EH (cell line): ENCODE measurements around the gene VAMP5.
"Not testable (repeated sequence)": the region's sequence is repeated elsewhere in the genome, so short reads cannot be mapped to it uniquely, and the experiment has no call there.

ENCODE experiments used
- DNase-seq: peaks from one replicate; pipeline ENCODE4 v3.0.0-alpha.2; 2015; ENCODE audit warnings: low read depth

VAMP5 gene

DNA sequence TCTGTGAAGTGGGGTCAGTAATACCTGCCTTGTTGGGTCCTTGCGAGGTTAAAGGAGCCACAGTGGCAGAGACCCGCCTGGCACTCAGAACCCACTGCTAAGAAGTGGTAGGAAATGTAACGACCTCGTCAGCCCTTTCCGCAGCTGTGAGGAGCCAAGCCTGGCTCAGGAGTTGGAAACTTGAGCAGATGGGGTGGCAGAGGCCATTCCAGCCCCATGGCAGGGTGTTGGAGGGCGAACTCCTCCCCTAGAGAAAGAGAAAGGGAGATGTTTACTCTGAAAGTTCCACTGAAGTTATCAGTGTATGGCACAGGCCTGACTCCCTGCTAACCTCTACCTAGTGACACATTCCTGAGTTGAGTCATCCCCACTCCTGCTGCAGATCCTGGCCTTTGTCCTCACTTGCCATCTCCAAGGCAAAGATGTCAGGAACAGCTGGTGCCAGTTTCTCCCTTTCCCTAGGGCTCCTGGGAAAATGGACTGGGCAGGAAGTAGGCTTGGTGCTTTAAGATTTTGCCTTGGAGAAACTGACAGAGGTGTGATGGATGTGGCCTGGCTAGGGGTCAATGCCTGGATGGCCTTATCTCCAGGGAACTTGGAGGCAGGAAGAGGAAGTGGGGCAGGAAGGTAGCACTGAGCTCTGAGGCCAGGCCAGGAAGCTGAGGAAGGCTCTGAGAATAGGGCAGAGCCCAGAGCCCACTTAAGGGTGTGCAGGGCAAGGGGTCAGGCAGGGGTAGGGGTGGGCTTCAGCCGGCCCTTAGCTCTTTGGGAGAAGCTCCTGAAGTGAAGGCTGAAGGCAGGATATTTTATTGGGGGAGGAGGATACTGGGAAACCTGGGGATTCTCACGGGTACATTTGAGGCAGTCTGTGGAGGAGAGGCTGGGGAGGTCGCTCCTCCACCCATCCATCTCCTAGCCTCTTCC lies 888 bp downstream of the VAMP5 start:
- peak; percentile 84 for DNase-seq

DNA sequence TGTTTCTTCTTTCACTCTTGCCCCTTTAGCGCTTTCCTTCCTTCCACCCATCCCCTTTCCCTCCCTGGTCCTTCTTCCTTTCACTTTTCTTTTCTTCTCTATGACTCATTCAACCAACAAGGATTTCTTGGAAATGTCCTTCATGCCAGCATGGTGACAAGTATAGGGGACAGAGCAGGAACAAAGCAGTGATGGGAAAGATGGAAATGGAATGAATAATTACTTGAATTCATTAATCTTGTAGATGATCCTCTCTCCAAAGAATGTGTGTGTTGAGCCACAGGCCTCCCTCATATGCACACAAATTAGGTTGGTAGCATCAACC lies 1.5 kb downstream of the VAMP5 start:
- peak; percentile 88 for DNase-seq

GRCh38 chr2:85588236-85588635 lies 4.0 kb downstream of the VAMP5 start:
- DNase-seq: no peak

DNA sequence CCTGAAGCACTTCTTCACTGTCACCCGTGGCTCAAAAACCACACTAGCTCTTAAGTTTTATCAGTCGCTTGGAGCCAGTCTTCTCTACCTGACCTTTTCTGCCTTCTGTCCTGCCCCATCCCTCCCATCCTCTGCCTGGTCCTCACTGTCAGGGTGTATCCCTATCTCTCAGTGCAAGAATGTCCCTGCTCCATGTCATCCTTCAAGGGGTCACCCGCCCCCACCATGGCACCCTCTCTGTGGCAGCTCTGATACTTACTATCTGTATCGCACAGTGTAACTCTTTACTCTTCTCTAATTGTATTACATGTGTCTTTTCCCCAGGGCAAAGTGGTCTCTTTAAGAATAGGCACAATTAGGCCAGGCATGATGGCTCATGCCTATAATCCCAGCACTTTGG lies 4.4 kb downstream of the VAMP5 start:
- DNase-seq: no peak

GRCh38 chr2:85589181-85589580 lies 5.0 kb downstream of the VAMP5 start:
- DNase-seq: no peak

- DNase-seq: peak; percentile 95
Observed at GRCh38 chr2:85589982-85590791, 6.0 kb downstream of the VAMP5 start.

DNA sequence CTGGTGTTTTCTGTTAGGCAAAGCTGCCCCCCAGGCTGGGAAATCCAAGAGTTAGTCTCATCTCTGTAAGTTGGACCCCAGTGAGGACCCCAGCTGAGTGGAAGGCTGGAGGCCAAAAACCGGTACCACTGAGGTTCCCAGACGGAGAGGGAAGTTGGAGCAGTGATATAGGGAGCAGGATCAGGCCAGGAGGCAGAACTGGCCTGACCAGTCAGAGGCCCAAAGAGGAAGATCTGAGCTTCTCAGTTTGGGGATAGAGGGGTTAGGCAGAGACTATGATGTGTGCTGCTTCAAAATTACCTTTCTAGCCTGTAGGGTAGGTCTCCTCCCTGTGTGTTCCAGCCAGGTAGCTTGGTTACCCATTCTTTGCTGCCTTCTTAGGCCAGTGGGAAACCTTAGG lies 6.7 kb downstream of the VAMP5 start:
- no peak for DNase-seq

DNA sequence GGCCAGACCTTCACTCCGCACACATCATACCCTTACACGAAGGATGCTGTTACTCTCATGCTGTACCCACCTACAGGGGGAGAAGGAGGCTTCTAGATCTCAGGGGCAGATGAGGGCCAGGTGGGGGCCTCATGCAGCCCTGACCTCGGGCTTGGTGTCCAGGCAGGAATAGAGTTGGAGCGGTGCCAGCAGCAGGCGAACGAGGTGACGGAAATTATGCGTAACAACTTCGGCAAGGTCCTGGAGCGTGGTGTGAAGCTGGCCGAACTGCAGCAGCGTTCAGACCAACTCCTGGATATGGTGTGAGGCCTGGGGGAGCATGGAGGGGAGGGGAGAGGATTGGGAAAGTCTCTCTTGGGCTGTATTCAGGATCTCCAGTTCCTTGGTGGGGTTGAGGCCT lies 7.3 kb downstream of the VAMP5 start:
- no peak for DNase-seq

DNA sequence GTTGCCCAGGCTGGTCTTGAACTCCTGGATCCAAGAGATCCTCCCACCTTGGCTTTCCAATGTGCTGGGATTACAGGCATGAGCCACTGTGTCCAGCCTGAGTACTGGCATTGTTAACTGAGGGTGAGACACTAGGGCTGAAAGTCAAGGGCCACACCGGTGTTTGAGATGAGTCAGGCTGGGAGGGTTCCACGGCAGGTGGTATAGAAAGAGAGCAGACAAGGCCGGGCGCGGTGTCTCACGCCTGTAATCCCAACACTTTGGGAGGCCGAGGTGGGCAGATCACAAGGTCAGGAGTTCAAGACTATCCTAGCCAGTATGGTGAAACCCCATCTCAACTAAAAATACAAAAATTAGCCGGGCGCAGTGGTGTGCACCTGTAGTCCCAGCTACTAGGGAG lies 8.1 kb downstream of the VAMP5 start:
- not testable (repeated sequence) for DNase-seq

DNA sequence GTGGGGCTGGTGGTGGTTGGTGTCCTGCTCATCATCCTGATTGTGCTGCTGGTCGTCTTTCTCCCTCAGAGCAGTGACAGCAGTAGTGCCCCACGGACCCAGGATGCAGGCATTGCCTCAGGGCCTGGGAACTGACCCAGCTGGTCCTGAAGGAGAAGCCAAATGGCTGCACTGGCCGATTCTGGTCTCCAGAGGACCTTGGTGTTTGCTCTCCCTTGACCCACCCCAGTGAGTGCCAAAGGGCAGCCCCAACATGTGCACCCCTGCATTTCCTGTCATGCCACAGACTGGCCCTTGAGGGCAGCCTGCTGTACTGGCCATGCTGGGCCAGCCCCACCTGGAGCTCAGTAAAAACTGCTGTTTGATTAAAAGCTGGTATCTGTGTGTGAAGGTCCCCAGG lies 8.8 kb downstream of the VAMP5 start:
- DNase-seq: no peak

DNA sequence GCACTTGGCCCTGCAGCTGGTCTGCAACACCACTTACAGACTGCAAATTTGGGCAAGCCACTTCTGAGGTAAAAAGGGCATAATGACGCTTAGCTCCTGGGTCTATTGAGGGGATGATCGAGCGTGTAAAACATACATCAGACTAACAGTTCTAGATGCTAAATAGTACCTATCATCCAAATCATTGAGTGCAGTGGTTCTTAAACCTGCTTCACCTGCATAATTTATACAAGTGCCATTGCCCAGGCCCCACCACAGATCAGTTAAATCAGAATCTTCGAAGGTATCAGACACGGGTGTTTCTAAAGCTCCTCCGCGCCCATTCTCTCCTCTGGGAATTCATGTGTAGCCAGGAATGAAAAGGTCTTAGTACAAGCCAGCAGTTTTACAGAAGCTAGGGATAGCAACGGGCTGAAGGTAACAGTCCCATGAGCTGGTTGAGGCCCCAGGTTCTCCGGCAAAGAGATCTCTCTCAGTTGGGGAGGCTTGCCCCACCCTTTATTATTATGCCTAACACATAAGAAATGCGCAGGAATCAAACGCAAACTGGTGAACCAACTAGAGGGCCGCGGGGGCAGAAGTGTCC lies 10.6 kb downstream of the VAMP5 start:
- no peak for DNase-seq

DNA sequence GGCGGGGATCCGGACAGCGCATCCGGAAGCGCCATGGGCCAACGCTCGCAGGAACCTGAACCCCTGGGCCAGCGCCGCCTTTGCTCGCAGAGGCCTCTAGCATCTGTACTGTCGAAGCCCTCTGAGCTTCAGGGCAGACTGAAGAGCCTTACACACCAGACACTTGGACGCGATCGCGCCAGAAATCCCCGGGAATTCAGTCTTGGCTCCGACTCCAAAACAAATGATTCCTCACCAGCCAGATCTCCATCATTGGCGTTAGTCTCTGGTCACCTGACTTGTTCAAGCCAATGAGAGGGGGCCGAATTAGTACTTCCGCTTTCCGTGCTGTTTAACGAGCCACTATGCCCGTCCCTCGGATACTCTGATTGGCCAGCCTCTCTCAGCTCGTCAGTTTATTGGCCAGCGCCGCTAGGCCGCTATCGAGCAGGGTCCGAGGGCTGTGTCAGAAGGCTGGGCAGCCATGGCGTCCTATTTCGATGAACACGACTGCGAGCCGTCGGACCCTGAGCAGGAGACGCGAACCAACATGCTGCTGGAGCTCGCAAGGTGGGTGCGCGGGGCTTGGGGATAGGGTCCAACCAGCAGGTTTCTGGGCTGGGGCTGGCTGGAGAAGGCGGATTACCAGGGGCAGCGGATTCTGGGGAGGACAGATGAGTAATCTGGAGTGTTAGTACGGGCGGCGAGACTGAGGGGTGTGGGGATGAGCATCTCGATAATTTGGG lies 11.2 kb downstream of the VAMP5 start, which contains the start of gene RNF181:
Gene RNF181, plus strand, starts transcription at position 445 of the 725 bp plus-strand sequence. Its CDS starts 19 bp downstream, at position 464.
- DNase-seq: peak; percentile 99

GRCh38 chr2:85596026-85596333 lies 11.7 kb downstream of the VAMP5 start:
- no peak for DNase-seq

GRCh38 chr2:85596486-85597143 lies 12.4 kb downstream of the VAMP5 start:
- DNase-seq: no peak

GRCh38 chr2:85597241-85597640 lies 13.0 kb downstream of the VAMP5 start:
- no peak for DNase-seq

- no peak for DNase-seq
Observed at GRCh38 chr2:85598594-85599340, 14.5 kb downstream of the VAMP5 start.

GRCh38 chr2:85599468-85600234 lies 15.4 kb downstream of the VAMP5 start:
- DNase-seq: no peak

DNA sequence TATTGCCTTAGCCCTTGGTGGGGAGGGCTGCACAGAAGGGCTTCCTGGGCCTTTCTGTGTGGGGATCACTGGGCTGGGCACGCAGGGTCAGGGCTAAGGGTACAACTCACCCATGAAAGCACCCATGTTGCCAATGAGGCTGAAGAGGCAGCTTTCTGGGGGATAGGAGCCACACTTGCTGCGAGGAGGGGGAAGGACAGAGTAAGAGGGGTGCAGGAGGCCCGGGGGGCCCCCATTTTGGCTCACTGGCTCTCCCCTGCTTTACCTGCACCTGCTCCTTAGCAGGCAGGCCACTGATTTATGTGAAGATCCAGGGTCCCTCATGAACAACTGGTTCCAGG lies 16.0 kb downstream of the VAMP5 start:
- DNase-seq: no peak

DNA sequence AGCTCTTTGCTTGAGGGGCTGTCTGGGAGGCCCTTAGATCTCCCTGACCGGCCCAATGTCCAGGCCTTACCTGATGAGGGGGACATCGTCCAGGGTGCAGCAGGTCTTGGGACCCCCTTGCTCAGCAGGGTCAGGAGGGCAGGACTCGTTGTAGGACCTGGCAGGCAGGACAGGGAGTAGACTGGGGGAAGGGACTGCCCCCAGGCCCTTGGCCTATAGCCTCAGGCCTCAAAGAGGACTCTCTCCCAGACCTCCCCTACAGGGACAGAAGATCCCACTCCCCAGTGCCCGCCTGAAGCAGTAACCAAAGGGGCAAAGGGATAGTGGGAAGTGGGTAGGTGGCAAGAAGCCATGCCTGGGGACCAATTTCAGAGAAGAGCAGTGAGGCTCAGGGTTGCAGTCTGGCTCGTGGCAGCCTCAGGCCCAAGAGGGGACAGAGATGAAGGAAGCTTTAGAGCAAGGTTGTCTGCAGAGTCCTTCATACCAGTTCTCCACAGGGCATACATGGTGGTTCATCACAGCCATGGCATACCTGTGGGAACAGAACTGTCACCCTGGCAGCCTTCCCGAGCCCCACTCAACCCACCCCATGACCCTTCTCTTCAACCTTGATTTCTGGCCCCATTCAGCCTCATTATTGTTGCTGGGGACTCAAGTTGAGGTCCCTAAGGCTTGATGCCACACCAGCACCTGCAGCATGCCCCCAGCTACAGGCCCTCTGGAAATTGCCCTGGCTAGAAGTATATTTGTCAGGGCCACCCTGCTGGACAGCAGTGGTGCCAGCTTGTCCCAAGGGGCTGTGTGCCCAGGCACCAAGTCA lies 16.9 kb downstream of the VAMP5 start:
- no peak for DNase-seq
